Epithelial cell of proximal tubule (primary cell): ENCODE results near the gene ITGA2. TPM values are rescaled to one million over a fixed set of nuclear protein-coding genes. Genes with fewer than 3 reads are reported as not detected.
A peak's percentile ranks its signal among the peaks of the same experiment; 100 is the strongest.

Experiments used
- DNase-seq: peaks from one replicate; pipeline ENCODE4 v3.0.0-alpha.2; 2011; ENCODE audit warnings: low read depth
- H3K4me3 ChIP-seq: 2 replicates; pipeline ENCODE4 v1.5.1; 2011; ENCODE audit warnings: low read depth, mild to moderate bottlenecking, low read length
- CTCF ChIP-seq: conservative IDR thresholded peaks from 2 replicates; pipeline ENCODE4 v1.5.1; 2012; ENCODE audit warnings: low read depth, mild to moderate bottlenecking, low read length
- total RNA-seq: library from RNA; depleted of rRNA; stranded (reverse); fragments of >200 nt; gene quantifications from 2 replicates; pipeline ENCODE4 v1.2.3, GENCODE V29; 2015

ITGA2 gene
- total RNA-seq, 1 donor from 2014 or later: 28.1 TPM

DNA sequence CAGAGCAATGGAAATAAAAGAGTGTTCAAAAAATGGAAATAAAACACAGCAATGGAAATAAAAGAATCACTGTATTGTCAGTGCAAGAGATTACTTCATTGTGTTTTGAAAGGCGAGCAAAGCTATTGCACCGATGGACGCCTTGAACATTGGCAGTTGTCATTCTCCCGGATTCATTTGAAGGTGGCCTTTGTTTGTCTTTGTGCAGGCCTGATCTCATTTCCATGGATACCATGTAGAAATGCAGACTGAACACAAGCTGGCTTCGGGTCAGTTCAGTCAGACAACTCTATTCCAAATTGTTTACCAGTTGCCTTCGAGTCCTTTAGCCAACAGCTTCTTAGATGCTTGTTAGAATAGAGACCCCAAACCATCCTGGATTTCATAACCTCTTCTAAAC lies 8.3 kb downstream of the ITGA2 start:
- no peak overlapping the region for H3K4me3 ChIP-seq
- TF ChIP-seq CTCF: no peak
- peak; percentile 33 for DNase-seq

DNA sequence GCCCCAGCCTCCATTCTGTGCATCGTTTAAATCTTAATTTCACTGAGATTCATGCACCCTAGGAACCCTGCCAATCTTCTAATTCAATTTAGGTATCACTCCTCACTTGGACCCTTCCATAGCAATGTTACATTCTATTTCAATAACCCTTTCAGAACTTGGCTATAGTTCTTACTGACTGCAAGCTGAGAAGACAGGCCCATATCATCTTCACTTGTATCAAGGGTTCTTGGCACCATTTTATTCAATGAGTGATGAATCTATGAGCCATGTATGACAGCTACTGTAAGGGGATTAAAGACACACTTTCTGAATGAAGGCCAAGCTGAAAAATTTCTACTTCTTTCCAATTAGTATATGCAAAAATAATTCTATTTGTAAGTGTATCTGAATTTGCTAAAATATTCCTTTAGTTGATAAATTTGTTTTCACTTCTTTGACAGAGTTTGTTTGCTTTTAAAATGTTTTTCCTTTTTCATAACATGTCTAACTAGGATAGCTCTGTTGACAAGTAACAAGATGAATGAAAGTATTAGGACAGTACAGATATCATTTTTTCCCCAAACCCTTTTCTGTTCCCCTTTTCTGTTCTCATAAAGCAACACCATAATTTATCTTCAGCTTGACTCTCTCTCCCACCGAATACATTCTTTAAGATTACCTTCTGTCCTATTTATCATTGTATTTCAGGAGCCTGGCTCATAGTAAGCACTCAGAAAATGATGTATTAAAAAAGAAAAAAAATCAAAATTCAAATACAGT lies 9.6 kb downstream of the ITGA2 start:
- no peak for DNase-seq
- TF ChIP-seq CTCF: no peak
- H3K4me3 ChIP-seq: no peak overlapping the region

- TF ChIP-seq CTCF: no peak
- H3K4me3 ChIP-seq: no peak overlapping the region
- no peak for DNase-seq
Measured at GRCh38 chr5:52999344-52999949, 10.3 kb downstream of the ITGA2 start.

DNA sequence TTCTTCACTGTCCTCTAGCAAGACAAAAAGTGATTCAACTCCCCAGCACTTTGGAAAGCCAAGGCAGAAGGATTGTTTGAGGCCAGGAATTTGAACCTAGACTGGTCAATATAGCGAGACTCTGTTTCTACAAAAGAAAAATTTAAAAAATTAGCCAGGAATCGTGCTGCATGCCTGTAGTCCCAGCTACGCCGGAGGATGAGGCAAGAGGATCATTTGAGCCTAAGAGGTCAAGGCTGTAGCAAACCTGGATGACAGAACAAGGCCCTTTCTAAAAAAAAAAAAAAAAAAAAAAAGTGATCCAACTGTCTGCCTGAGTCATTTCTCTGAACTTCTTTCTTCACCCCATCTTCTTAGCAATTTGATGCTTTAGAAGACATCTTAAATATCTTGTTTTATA lies 12.4 kb downstream of the ITGA2 start:
- DNase-seq: no peak
- H3K4me3 ChIP-seq: no peak overlapping the region
- TF ChIP-seq CTCF: no peak

DNA sequence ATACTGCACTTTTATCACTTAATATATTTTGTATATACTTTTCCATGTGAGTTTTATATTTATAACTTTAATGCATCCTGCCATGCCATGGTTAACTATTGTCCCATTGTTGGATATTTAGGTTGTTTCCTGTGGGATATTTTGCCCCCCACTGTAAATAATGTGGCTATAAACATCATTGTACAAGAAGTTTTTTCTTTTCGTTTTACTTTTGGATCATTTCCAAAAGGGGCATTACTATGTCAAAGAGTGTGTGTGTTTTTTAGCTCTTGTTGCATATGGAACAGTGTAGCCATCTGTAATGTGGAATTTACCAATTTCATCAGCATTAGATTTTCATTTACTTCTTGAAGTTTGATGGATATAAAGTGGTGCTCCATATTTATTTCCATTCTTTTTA lies 13.3 kb downstream of the ITGA2 start:
- H3K4me3 ChIP-seq: no peak overlapping the region
- no peak for DNase-seq
- no peak for TF ChIP-seq CTCF

- DNase-seq: no peak
- TF ChIP-seq CTCF: no peak
- H3K4me3 ChIP-seq: no peak overlapping the region
Measured at GRCh38 chr5:53003144-53003543, 14.0 kb downstream of the ITGA2 start.
